ENCODE results near the gene SREK1IP1.

The SREK1IP1 gene

DNA sequence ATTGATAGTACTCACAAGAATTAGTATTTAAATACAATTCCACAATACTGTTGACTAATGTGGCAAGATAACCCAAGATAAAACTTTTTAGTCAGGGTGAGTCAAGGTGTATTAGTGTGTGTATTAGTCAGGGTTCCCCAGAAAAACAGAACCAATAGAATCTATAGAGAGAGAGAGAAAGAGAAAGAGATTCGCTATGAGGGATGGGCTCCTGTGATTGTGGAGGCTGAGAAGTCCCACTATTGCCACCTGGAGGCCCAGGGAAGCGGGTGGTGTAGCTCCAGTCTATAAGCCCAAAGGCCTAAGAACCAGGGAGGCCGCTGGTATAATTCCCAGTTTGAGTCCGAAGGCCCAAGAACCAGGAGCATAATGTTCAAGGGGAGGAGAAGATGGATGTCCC lies 88.2 kb downstream of the SREK1IP1 start:
- DNase-seq = no peak

DNA sequence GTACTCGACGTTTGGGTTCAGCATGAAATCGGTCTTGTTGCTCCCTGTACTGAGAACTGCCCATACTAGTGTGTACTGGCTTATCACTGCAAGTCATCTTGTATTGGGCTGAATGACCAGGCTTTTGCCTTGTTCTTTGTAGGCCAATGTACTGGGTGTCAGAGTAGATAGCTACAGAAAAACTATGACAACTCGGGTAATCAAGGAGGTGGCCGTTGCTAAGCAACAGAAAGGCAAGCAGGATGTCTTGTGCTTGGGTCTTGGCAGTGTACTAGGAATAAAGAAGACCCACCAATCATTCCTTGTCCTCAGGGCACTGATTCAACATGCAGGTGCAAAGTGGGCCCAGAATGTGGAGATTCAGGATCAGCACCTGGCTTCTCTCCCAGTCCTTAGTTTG lies 90.1 kb downstream of the SREK1IP1 start:
- no peak for DNase-seq

DNA sequence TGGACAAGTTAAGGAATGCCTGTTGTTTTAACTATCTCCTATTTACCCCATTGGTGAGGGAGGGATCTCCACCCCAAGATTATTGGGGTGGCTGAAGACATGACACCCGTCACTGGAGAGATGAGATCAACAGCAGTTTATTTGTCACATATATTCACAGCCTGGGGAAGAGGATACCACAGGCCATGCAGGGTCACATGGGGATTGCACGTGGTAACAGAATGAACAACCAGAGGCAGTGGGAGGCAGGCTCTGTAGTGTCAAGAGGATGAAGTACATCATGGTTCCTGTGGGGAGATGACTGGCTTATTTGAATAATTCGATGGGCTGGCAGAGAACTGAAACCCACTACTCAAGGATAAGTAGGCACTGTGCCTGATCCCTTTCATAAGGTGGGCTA lies 96.8 kb downstream of the SREK1IP1 start:
- no peak for DNase-seq

DNA sequence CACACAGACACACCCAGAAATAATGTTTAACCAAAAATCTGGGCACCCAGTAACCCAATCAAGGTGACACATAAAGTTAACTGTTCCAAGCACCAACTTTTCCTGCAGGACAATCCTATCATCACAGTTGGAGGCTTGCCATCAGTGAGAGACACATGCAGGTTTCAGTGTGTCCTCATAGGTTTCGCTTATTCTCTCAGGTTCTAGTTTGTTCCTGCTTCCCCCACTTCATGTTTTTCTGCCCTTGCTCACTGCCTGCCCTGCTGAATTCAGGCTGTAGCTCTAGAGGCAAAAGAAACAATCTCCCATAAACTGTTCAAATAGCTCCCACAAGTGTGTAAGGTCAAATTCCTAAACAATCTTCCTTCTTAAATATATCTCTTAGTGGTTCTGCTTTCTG lies 98.2 kb downstream of the SREK1IP1 start:
- DNase-seq = no peak

Data from stimulated activated CD8-positive, alpha-beta memory T cell treated with anti-CD3 and anti-CD28 coated beads, Interleukin-4, amount 100 ng/mL, for 48 hours (primary cell).